ENCODE measurements around the gene LMBRD1.

LMBRD1 gene

DNA sequence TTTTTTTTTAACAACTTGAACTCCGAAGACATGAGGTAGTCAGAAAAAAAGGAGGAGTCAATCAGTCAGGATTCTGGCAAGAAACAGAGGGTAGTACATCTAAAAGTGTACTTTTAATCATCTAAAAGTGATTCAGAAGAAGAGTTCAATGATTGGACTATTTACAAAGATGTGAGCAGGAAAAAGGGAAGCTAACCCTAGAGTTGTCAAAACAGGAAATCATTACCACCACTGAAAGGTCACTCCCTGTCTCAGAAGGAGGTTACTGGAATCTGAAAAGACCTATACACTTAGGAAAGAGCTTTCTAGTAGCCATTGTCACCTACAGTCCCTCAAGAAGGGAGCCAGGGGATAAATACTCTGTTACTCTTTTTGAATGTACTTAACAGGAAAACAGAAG lies 16.7 kb upstream of the LMBRD1 start:
- no peaks in the 10 kb centered on the region for H3F3A ChIP-seq (ENCODE audit: insufficient read depth)
- H3K27ac ChIP-seq (ENCODE audit: low read depth, low read length) = no peak overlapping the region
- TF ChIP-seq EZH2phosphoT487 (conservative IDR thresholded peaks at IDR 0.05; ENCODE audit: low read length) = no peak
- no peak overlapping the region for H2AFZ ChIP-seq (ENCODE audit: low read depth, low read length, severe bottlenecking)
- H3K27me3 ChIP-seq (ENCODE audit: low read length) = no peaks in the 10 kb centered on the region
- no peaks in the 10 kb centered on the region for H3K9me3 ChIP-seq (ENCODE audit: insufficient read depth, low read length)
- H3K36me3 ChIP-seq (ENCODE audit: low read length) = no peaks in the 10 kb centered on the region
- H3K9ac ChIP-seq (ENCODE audit: low read length) = no peak overlapping the region
- no peaks in the 10 kb centered on the region for H3K9me2 ChIP-seq (replicated peaks; ENCODE audit: insufficient read depth, low read length)
- no peak overlapping the region for H3K4me2 ChIP-seq (ENCODE audit: low read depth, low read length, poor library complexity, severe bottlenecking)
- no peak overlapping the region for H3K4me3 ChIP-seq (ENCODE audit: insufficient read depth, low read length, poor library complexity, severe bottlenecking)
- no peaks in the 10 kb centered on the region for H3K79me2 ChIP-seq (ENCODE audit: insufficient read depth, low read length)
- H4K20me1 ChIP-seq (ENCODE audit: low read depth, low read length) = no peaks in the 10 kb centered on the region

DNA sequence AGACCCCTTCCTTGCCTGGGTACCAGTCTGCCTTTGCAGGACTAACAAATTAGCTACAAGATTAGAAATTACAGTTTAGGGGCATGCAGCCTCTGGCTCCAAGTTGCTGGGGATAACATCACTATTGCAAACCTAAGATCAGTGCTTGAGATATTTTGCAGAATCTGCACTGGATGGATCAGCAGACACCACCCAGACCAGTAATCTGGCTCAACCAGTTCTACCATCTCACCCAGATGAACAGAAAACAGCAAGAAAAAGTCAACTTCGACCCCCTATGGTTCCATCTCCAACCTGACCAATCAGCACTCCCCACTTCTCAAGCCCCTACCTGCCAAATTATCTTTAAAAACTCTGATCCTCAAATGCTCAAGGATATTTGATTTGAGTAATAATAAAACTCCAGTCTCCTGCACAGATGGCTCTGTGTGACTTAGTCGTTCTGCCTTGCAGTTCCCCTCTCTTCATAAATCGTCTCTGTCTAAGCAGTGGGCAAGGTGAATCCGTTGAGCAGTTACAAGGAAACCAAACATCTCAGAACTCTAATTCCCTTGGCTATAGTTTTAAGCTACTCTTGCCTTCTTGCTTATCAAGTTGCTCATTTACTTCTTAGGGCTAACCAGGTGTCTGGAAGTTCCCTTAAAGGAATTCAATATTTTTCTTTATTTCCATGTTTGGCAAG lies 16.1 kb upstream of the LMBRD1 start:
- TF ChIP-seq, protein P1, sequence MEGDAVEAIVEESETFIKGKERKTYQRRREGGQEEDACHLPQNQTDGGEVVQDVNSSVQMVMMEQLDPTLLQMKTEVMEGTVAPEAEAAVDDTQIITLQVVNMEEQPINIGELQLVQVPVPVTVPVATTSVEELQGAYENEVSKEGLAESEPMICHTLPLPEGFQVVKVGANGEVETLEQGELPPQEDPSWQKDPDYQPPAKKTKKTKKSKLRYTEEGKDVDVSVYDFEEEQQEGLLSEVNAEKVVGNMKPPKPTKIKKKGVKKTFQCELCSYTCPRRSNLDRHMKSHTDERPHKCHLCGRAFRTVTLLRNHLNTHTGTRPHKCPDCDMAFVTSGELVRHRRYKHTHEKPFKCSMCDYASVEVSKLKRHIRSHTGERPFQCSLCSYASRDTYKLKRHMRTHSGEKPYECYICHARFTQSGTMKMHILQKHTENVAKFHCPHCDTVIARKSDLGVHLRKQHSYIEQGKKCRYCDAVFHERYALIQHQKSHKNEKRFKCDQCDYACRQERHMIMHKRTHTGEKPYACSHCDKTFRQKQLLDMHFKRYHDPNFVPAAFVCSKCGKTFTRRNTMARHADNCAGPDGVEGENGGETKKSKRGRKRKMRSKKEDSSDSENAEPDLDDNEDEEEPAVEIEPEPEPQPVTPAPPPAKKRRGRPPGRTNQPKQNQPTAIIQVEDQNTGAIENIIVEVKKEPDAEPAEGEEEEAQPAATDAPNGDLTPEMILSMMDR (IDR thresholded peaks at IDR 0.05; ENCODE audit: insufficient read depth, low read length, poor library complexity, severe bottlenecking) = no peak
- no peak for TF ChIP-seq EZH2phosphoT487 (conservative IDR thresholded peaks at IDR 0.05; ENCODE audit: low read length)
- H2AFZ ChIP-seq (ENCODE audit: low read depth, low read length, severe bottlenecking) = no peak overlapping the region
- no peaks in the 10 kb centered on the region for H3K36me3 ChIP-seq (ENCODE audit: low read length)
- no peak overlapping the region for H3K4me2 ChIP-seq (ENCODE audit: low read depth, low read length, poor library complexity, severe bottlenecking)
- H3K9me2 ChIP-seq (replicated peaks; ENCODE audit: insufficient read depth, low read length) = no peaks in the 10 kb centered on the region
- H3K9ac ChIP-seq (ENCODE audit: low read length) = no peak overlapping the region
- no peaks in the 10 kb centered on the region for H4K20me1 ChIP-seq (ENCODE audit: low read depth, low read length)
- no peaks in the 10 kb centered on the region for H3F3A ChIP-seq (ENCODE audit: insufficient read depth)
- H3K9me3 ChIP-seq (ENCODE audit: insufficient read depth, low read length) = no peaks in the 10 kb centered on the region
- no peaks in the 10 kb centered on the region for H3K79me2 ChIP-seq (ENCODE audit: insufficient read depth, low read length)
- H3K27me3 ChIP-seq (ENCODE audit: low read length) = no peaks in the 10 kb centered on the region
- H3K4me3 ChIP-seq (ENCODE audit: insufficient read depth, low read length, poor library complexity, severe bottlenecking) = no peak overlapping the region
- H3K27ac ChIP-seq (ENCODE audit: low read depth, low read length) = no peak overlapping the region

DNA sequence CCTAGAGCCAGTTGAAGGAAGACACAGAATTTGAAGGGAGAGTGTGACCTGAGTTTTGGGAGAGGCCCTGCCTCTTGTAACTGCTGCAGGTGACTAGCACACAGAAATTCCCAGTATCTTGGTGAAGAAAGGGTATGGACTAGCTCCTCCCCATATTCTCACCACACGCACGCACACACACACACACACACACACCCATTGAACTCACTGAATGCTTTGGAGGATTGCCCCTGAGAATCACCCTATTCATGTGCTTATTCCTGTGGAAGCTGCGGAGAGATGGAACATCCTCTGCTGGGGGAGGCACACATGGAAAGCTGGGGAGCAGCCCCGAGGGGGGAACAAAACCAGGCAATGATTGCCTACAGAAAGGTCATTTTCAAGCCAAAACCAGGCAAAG lies 6.2 kb upstream of the LMBRD1 start:
- Histone ChIP-seq H3K9me3 (ENCODE audit: insufficient read depth, low read length) (no peaks in the 10 kb centered on the region), H3K79me2 (ENCODE audit: insufficient read depth, low read length) (no peaks in the 10 kb centered on the region), H3K4me2 (ENCODE audit: low read depth, low read length, poor library complexity, severe bottlenecking) (no peak overlapping the region), H3F3A (ENCODE audit: insufficient read depth) (no peaks in the 10 kb centered on the region), H3K4me3 (ENCODE audit: insufficient read depth, low read length, poor library complexity, severe bottlenecking) (no peak overlapping the region), H3K27me3 (ENCODE audit: low read length) (no peaks in the 10 kb centered on the region), H3K27ac (ENCODE audit: low read depth, low read length) (no peak overlapping the region), H3K9ac (ENCODE audit: low read length) (no peak overlapping the region), H4K20me1 (ENCODE audit: low read depth, low read length) (no peaks in the 10 kb centered on the region), H3K36me3 (ENCODE audit: low read length) (no peaks in the 10 kb centered on the region), H2AFZ (ENCODE audit: low read depth, low read length, severe bottlenecking) (no peak overlapping the region), H3K9me2 (replicated peaks; ENCODE audit: insufficient read depth, low read length) (no peaks in the 10 kb centered on the region)
- no peak for TF ChIP-seq EZH2phosphoT487 (conservative IDR thresholded peaks at IDR 0.05; ENCODE audit: low read length)
- TF ChIP-seq, protein P1 (IDR thresholded peaks at IDR 0.05; ENCODE audit: insufficient read depth, low read length, poor library complexity, severe bottlenecking) = no peak

DNA sequence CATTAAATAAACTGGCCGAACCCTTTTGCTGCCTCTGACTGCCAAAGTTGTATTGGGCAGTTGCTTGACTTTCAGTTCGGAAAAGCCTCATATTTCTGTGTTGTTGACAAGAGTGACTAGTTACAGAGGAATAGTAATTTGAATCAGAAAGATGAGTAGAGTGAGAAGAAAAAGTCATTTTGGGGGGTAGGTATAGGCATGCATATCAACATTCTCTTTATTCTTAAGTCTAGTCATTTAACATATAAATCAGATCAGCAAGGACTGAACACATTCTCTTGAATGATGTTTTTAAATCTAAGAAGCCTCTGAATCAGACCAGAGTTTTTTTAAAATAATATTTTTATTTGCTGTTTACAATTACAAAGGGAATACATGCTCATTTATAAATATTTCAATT lies 4.9 kb upstream of the LMBRD1 start:
- no peak for TF ChIP-seq EZH2phosphoT487 (conservative IDR thresholded peaks at IDR 0.05; ENCODE audit: low read length)
- TF ChIP-seq, protein P1 (IDR thresholded peaks at IDR 0.05; ENCODE audit: insufficient read depth, low read length, poor library complexity, severe bottlenecking) = no peak
- no peak overlapping the region for H3K27ac ChIP-seq (ENCODE audit: low read depth, low read length)
- H3K27me3 ChIP-seq (ENCODE audit: low read length) = no peaks in the 10 kb centered on the region
- H3K36me3 ChIP-seq (ENCODE audit: low read length) = no peaks in the 10 kb centered on the region
- no peaks in the 10 kb centered on the region for H3K79me2 ChIP-seq (ENCODE audit: insufficient read depth, low read length)
- no peaks in the 10 kb centered on the region for H3F3A ChIP-seq (ENCODE audit: insufficient read depth)
- no peak overlapping the region for H3K9ac ChIP-seq (ENCODE audit: low read length)
- H3K9me2 ChIP-seq (replicated peaks; ENCODE audit: insufficient read depth, low read length) = no peaks in the 10 kb centered on the region
- no peak overlapping the region for H3K4me2 ChIP-seq (ENCODE audit: low read depth, low read length, poor library complexity, severe bottlenecking)
- H3K4me3 ChIP-seq (ENCODE audit: insufficient read depth, low read length, poor library complexity, severe bottlenecking) = no peak overlapping the region
- no peaks in the 10 kb centered on the region for H4K20me1 ChIP-seq (ENCODE audit: low read depth, low read length)
- no peak overlapping the region for H2AFZ ChIP-seq (ENCODE audit: low read depth, low read length, severe bottlenecking)
- H3K9me3 ChIP-seq (ENCODE audit: insufficient read depth, low read length) = no peaks in the 10 kb centered on the region

Measured in SU-DHL-6 (cell line).